ENCODE measurements around the gene ASXL2. TPM values are rescaled to one million over a fixed set of nuclear protein-coding genes. Genes with fewer than 3 reads are reported as not detected.

The ASXL2 gene
- total and polyA plus RNA-seq, 2 of the 13 experiments (the other 11 are each of a cell fraction or from before 2014, with no cell fraction given), result 12.1 to 19.2 TPM

DNA sequence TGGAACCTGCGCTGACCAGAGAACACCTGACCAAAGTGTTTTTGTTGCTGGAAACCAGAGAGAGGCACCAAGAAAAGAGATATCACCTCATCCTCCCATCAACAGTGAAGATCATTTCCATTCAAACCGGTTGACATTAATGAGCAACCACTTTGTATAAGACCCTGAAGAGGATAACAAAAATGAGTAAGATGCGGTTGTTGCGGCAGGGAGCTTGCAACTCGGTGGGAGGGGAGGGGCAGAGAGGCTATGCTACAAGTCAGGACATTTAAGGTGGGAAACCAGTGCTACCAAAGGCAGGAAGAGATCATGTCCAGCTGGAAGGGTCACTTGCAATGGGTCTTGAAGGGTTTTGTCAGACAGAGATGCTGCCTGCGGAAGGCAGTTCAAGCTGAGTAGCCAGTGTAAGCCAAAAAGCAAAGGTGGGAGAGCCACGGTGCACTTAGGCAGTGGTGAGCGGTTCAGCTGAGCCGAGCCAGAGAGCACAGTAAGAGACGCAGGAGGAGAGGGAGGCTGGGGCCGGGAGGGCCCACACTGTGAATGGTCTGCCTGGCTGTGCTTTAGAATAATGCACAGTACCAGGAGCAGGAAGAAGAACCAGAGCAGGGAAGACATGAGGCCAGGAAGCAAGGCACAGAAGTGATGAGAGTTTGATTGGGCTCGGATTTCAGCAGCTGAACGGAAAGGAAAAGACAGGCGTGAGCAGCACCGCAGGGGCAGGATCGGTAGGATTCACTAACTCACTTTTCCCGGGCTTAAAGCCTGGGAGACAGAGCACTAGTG lies 180.5 kb downstream of the ASXL2 start (continued):
- TF ChIP-seq THAP11 (CRISPR knock-in tag; IDR thresholded peaks at IDR 0.05) (no peak), ZNF354B (CRISPR knock-in tag; IDR thresholded peaks at IDR 0.05) (no peak), ZNF432 (CRISPR knock-in tag; IDR thresholded peaks at IDR 0.05; ENCODE audit: borderline replicate concordance) (0 out of 2 replicates have a peak, but pooled peaks have one; percentile 34), ZFP37 (CRISPR knock-in tag; IDR thresholded peaks at IDR 0.05; ENCODE audit: borderline replicate concordance) (no peak), HMGXB4 (CRISPR knock-in tag; IDR thresholded peaks at IDR 0.05; ENCODE audit: borderline replicate concordance in 1 of 2, low read depth in 1 of 2) (peak in 1 of 2 experiments; percentile 27; a peak in 1 of 4 replicates), ZSCAN20 (CRISPR knock-in tag; IDR thresholded peaks at IDR 0.05; ENCODE audit: borderline replicate concordance) (no peak), SALL1 (CRISPR knock-in tag; IDR thresholded peaks at IDR 0.05) (no peak), ZNF589 (CRISPR knock-in tag; conservative IDR thresholded peaks at IDR 0.05) (no peak), ADNP (CRISPR knock-in tag; IDR thresholded peaks at IDR 0.05) (no peak), NFE2L2 (IDR thresholded peaks at IDR 0.05; ENCODE audit: low read length) (no peak), MTF2 (CRISPR knock-in tag; IDR thresholded peaks at IDR 0.05; ENCODE audit: borderline replicate concordance) (no peak), SPEN (CRISPR knock-in tag; IDR thresholded peaks at IDR 0.05; ENCODE audit: low read depth) (0 out of 2 replicates have a peak, but pooled peaks have one; percentile 29), GLI4 (CRISPR knock-in tag; IDR thresholded peaks at IDR 0.05; ENCODE audit: borderline replicate concordance) (no peak), POLR2AphosphoS5 (IDR thresholded peaks at IDR 0.05; ENCODE audit: low read depth, low read length) (no peak), ZNF800 (CRISPR knock-in tag; IDR thresholded peaks at IDR 0.05) (no peak), CHCHD3 (CRISPR knock-in tag; IDR thresholded peaks at IDR 0.05) (no peak), ZXDC (CRISPR knock-in tag; IDR thresholded peaks at IDR 0.05) (peak; percentile 41; the same call in 1 of the 2 replicates), TBX3 (IDR thresholded peaks at IDR 0.05; ENCODE audit: borderline replicate concordance) (no peak), GTF2F1 (IDR thresholded peaks at IDR 0.05; ENCODE audit: low read length) (no peak), ZNF619 (CRISPR knock-in tag; IDR thresholded peaks at IDR 0.05) (no peak), DNMT3B (CRISPR knock-in tag; conservative IDR thresholded peaks at IDR 0.05) (no peak), NFE2 (CRISPR knock-in tag; IDR thresholded peaks at IDR 0.05) (no peak)
